GM12878 (cell line): ENCODE measurements around the gene RAD51B.

Experiments
- ATF7 ChIP-seq: fragments of 450-650 bp; IDR thresholded peaks from 2 replicates; pipeline ENCODE4 v1.6.1; 2016; ENCODE audit warnings: low read depth, mild to moderate bottlenecking
- BACH1 ChIP-seq: fragments of 450-650 bp; IDR thresholded peaks from 2 replicates; pipeline ENCODE4 v1.6.1; 2017; ENCODE audit warnings: mild to moderate bottlenecking, borderline replicate concordance

- TF ChIP-seq BACH1 (no peak), ATF7 (no peak)
Measured at GRCh38 chr14:68664225-68664681, 844.7 kb downstream of the RAD51B start.
